ENCODE results near the gene TMEM247.
"Not testable (repeated sequence)": the region's sequence is repeated elsewhere in the genome, so short reads cannot be mapped to it uniquely, and the experiment has no call there.

The TMEM247 gene

GRCh38 chr2:46518861-46519260 lies 39.5 kb downstream of the TMEM247 start:
- DNase-seq, result no peak

GRCh38 chr2:46519265-46519664 lies 39.9 kb downstream of the TMEM247 start:
- DNase-seq, result no peak

GRCh38 chr2:46520130-46520711 lies 40.9 kb downstream of the TMEM247 start:
- DNase-seq, result no peak

- DNase-seq, result peak; percentile 12
Measured at GRCh38 chr2:46521215-46521683, 41.9 kb downstream of the TMEM247 start.

GRCh38 chr2:46522385-46522784 lies 43.0 kb downstream of the TMEM247 start:
- not testable (repeated sequence) for DNase-seq

GRCh38 chr2:46525522-46526155 lies 46.3 kb downstream of the TMEM247 start:
- DNase-seq, result no peak

- DNase-seq, result no peak
Measured at GRCh38 chr2:46528880-46529279, 49.5 kb downstream of the TMEM247 start.

- DNase-seq, result no peak
Measured at GRCh38 chr2:46530639-46531038, 51.3 kb downstream of the TMEM247 start.

- DNase-seq, result no peak
Measured at GRCh38 chr2:46531863-46532262, 52.5 kb downstream of the TMEM247 start.

All from CD4-positive, alpha-beta T cell treated with Interleukin-17A for 1 hour (primary cell).